COLO668 (cell line): ENCODE measurements around the gene BCORL1.

Experiments
- DNase-seq: peaks from one replicate; lab custom pipeline; 2025; ENCODE audit not compliant: unreplicated experiment; lab: John Stamatoyannopoulos, UW

The BCORL1 gene

DNA sequence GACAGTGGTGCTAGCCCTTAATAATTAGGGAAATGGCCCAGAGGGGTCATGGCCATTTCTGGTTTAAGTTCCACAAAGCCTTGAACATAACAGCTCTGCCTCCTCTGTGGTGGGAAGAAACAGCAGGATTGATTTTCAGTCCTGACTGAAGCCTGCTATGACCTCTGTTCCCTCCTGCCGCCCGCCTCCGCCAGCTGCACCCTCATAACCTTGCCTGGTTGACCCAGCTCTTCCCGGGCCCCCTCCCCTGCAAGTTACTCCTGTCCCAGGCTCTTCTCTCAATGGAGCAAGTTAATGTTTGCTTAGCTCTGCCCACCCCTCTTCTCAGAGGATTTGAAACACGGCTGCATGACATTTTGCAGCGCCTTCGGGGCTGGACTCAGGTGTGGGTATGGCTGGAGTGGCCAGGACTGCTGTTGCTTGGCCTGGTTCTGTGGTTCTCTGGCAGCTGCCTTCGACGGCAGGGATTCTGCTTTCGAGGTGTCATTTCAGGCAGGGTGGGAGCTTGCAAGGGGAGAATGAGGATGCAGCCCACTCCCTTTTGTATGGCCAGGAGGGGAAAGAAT, 27.3 kb downstream of the BCORL1 start:
- no peak for DNase-seq

- DNase-seq = no peak
These were observed 30.2 kb downstream of the BCORL1 start for GRCh38 chrX:130012683-130013082.

DNA sequence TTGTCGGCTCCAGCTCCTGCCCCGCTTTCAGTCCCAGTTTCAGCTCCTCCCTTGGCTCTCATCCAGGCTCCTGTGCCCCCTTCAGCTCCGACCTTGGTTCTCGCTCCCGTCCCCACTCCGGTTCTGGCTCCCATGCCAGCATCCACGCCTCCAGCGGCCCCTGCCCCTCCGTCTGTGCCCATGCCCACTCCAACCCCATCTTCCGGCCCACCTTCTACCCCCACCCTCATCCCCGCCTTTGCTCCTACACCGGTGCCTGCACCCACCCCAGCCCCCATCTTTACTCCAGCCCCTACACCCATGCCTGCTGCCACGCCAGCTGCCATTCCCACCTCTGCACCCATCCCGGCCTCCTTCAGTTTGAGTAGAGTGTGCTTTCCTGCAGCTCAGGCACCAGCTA, 31.2 kb downstream of the BCORL1 start:
- no peak for DNase-seq

- DNase-seq = no peak
These were observed 31.9 kb downstream of the BCORL1 start for GRCh38 chrX:130014356-130014755.

GRCh38 chrX:130014770-130015169, 32.3 kb downstream of the BCORL1 start:
- no peak for DNase-seq

DNA sequence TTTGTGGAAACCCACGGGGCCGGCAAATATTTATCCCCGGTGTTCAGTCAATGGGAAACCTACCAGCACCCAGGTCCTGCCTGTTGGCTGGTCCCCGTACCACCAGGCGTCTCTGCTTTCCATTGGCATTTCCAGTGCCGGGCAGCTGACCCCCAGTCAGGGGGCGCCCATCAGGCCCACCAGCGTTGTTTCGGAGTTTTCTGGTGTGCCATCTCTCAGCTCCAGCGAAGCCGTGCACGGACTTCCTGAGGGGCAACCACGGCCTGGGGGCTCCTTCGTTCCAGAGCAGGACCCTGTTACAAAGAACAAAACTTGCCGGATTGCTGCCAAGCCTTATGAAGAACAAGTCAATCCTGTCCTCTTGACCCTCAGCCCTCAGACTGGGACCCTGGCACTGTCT, 32.7 kb downstream of the BCORL1 start:
- no peak for DNase-seq

GRCh38 chrX:130018143-130018542, 35.7 kb downstream of the BCORL1 start:
- DNase-seq = no peak

GRCh38 chrX:130020661-130021324, 38.4 kb downstream of the BCORL1 start:
- DNase-seq = no peak

DNA sequence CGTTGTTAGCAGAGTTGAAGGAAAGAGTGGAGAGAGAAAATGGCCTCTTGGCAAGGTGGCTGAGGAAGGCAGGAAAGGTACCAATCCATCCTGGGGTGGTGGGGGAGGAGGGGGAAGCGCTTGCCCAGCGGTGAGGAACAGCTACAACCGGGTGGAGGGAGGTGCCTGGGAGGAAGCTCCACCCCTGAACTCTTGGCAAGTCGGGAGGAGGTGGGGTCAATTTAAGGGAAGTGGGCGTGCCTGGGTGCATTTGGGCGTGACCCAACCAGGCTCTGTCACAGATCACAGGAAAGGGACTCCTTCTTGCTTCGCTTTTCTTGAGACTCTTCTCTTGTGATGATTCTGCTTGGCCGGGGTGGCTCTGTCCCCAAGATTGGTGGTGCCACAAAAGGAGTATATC, 41.7 kb downstream of the BCORL1 start:
- peak; percentile 2 for DNase-seq

DNA sequence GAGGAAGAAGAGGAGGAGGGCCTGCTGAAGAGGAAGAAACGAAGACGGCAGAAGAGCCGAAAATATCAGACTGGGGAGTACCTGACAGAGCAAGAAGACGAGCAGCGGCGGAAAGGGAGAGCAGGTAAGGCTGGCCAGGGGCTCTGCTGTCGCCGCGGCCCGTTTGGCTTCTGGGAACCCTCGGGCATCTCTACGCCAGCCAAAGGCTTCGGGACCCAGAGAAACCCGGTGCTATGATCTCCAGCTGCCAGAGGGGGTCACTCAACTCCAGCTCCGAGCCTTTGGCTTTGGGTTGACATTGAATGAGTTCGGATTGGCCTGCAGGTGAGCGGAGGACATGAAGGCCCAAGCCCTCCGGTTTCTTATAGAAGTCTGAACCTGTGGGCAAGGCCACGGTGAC, 42.8 kb downstream of the BCORL1 start:
- DNase-seq = no peak

GRCh38 chrX:130027569-130027968, 45.1 kb downstream of the BCORL1 start:
- no peak for DNase-seq

DNA sequence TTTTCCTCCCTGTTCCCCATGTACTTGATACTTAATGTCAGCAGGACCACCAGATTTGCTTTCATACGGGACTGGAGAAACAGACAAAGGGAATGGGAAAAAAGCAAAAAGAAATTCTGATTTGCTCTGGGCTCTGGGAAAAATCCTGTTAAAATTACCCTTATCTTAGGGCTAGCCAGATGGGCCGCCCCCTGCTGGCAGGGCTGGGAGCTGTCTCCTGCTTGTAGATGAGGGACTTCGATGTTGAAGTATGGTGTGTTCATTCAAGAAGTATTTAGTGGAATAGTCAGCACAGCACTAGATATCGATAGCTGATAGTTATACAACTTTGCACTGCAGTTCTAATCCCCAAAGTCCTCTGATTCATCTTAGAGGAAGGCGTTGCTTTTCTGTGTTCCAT, 45.8 kb downstream of the BCORL1 start:
- DNase-seq = peak; percentile 26

DNA sequence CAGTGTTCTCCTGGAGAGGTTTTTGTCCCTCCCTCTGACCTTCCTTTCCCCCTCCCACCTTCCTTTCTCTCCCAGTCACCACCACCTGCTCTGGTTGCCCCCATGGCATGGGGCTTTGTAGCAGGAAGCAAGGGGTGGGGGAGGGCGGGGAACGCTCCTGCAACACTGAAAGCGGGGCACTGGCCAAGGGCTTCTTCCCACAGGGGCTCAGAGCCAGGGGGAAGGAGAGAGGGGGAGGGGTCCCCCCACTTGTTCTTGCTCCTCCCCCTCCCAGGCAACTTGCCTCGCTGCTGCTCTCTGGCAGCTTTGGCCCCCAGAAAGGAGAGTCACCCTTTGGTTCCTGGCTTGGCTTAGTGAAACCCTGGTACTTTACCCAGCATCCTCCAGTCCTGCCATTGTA, 48.4 kb downstream of the BCORL1 start:
- DNase-seq = no peak

DNA sequence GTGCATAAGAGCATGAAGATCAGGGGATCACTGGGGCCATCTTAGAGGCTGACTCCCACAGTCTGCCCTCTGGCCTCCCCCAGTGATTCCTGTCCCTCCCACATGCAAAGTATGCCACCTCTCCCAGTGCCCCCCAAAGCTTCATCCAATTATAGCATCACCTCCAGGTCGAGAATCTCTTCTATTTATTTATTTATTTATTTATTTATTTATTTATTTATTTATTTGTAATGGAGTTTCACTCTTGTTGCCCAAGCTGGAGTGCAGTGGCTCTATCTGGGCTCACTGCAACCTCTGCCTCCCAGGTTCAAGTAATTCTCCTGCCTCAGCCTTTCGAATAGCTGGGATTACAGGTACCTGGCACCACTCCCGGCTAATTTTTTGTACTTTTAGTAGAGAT, 50.1 kb downstream of the BCORL1 start:
- no peak for DNase-seq

DNA sequence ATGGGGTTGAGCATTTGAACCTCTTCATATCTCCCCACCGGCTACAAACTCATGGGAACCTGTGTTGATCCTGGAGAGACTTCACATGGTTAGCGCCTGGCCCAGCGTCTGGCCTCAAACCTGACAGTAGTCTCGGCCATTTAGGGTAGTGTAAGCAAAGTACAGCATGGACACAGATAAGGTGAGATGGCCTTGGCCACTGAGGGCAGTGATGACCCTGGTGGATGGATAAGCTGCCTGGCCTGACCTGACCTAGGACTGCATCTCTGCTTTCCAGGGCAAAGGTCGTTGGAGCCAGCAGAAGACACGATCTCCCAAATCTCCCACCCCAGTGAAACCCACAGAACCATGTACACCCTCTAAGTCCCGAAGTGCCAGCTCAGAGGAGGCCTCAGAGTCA, 51.7 kb downstream of the BCORL1 start:
- DNase-seq = no peak

DNA sequence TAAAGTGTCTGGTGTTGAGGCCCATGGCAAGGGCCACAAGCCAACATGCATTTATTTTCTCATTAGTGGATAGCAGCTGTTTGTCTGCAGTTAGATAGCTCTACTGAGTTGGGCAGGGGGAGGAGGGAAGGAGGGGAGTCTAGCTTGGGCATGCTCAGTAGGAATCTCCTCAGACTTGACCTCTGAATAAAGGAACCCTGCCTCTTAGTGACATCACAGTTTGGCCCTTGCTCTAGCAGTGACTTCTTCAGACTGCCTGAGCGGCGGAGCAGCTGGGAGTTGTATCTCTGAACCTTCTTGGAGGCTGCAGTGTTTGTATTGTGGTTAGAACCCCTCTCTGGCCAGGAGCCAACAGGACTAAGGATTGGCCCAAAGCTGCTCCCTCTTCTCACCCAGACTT, 57.4 kb downstream of the BCORL1 start:
- DNase-seq = no peak

DNA sequence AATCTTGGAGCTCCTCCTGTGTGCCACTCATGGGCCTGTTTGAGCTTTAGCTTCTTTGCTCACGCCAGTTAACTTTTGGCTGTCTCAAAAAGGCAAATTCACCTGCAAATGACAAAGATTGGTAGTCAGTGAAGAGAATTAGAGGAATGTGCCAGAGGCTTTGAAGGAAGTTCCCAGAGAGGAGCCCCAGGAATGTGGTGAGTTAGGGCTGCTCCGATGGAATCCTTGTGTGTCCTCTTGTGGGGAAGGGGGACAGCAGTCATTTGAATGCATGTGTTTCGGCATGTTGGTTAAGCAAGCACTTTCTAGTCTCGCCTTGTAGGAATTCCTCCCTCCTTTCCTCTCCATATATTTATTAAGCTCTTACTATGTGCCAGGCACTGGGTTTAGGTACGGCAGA, 65.0 kb downstream of the BCORL1 start:
- no peak for DNase-seq

DNA sequence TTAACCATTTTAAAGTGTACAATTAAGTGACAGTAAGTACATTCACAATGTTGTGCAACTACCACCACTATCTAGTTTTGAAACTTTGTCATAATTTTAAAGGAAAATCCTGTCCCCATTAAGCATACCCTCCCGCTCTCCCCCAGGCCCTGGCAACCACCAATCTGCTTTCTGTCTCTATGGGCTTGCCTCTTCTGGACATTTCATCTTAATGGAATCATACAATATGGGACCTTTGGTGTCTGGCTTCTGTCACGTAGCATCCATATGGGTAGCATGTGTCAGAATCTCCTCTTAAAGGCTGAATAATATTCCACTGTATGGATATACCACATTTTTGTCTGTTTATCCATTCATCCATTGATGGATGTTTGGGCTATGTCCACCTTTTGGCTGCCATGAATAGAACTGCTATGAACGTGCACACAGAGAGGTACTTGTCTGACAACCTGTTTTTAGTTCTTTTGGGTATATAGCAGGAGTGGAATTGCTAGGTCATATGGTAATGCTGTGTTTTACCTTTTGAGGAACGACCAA, 66.3 kb downstream of the BCORL1 start:
- no peak for DNase-seq

GRCh38 chrX:130049821-130050220, 67.4 kb downstream of the BCORL1 start:
- no peak for DNase-seq

DNA sequence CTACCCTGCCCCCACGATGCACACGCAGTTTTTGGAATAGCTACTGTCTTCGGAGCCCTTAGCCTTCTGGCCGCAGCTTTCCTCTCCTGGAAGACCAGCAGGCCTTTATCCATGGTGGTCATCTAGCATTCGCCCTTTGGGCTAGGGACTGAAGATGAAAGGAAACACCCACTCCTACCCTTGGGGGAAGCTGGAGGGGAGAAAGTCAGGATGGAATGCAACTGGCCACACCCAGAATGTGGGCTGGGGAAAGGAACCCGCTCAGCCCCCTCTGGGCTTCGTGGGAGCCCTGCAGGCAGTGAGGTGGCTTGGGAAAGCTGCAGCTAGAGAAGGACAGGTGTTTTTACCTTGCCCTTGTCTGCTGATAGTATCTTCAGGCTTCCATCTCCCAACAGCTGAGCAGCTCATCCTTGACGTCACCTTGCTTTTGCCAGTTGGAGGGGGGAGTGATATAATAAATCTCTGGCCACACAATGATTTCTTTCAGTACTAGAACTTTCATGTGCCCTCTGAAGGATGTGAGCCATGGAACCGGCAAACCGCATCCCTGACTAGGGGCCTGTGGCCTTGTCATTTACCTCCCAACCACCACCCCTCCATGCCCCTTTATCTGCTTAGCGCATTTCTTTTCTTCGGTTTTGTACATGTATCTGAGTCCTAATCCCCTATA, 68.9 kb downstream of the BCORL1 start:
- DNase-seq = no peak

GRCh38 chrX:130053236-130053635, 70.8 kb downstream of the BCORL1 start:
- peak; percentile 19 for DNase-seq

- no peak for DNase-seq
These were observed 72.7 kb downstream of the BCORL1 start for GRCh38 chrX:130055103-130055502.
